NCI-H1105 treated with DMSO at 0.1 percent for 48 hours (cell line): ENCODE data around the gene DBNDD1.
"Not testable (repeated sequence)": the region's sequence is repeated elsewhere in the genome, so short reads cannot be mapped to it uniquely, and the experiment has no call there.

ENCODE experiments used
- DNase-seq: peaks from one replicate; lab custom pipeline; 2025; lab: John Stamatoyannopoulos, UW

DBNDD1 gene, protein sequence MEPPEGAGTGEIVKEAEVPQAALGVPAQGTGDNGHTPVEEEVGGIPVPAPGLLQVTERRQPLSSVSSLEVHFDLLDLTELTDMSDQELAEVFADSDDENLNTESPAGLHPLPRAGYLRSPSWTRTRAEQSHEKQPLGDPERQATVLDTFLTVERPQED

DNA sequence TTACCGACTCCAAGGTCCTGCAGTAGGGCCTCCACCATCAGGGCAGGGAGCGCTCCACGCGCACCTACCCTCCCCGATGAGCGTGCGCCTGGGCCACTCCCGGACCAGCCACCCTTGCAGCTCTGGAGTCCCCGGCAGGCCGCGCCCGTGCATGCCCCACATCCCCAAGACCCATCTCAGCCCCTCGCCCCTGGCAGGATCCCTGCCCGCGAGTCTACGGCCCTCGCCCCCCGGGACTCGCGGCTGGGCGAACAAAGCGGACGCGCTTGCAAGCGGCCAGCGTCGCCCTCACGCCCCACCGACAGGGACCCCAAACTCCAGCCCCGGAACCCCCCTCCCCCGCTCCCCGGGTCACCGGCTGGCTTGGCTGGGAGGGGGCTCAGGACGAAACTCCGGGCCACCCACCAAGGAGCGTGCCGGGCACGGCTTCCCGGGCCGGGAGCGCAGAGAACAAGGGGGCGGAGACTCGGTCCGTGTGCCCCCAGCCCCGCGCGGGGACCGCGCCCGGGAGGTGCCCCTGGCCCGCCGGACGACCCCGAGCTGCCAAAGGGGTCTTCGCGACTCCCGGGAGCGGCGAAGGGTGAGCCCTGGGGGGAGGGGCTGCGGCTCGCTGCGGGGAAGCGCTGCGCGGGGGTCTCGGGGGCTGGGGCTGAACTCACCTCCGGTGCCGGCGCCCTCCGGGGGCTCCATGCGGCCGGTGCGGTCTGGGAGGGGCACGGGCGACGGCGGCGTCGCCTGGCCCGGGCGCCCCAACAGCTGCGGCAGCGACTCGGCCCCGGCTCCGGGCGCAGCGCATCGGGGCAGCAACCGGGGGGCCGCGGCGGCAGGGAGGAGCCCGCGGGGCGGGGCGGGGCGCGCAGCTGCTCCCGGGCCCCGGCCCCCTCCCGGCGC, at the start of gene DBNDD1:
DBNDD1 (minus strand) TSS at position 805 of the 891 bp plus-strand sequence; CDS start at position 690, 115 bp downstream.
- DNase-seq: no peak

DNA sequence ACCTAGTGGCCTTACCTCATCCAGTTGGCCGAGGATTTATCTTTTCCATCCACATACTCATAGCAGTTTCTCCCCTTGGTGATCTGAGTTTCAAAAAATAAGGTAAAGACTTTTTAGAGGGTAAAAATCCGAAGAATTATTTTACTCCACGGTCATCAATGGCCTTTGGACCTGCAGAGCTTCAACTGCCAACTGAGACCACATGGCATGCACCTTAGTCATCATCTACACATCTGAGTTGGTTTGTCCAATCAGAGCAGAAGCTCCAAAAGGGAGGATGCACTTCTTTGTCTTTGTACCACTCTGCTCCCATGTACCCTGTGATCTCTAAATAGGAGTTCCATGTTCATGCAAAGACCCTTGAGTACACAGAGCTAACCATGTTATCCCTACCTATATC, 42.2 kb upstream of the DBNDD1 start:
- no peak for DNase-seq

DNA sequence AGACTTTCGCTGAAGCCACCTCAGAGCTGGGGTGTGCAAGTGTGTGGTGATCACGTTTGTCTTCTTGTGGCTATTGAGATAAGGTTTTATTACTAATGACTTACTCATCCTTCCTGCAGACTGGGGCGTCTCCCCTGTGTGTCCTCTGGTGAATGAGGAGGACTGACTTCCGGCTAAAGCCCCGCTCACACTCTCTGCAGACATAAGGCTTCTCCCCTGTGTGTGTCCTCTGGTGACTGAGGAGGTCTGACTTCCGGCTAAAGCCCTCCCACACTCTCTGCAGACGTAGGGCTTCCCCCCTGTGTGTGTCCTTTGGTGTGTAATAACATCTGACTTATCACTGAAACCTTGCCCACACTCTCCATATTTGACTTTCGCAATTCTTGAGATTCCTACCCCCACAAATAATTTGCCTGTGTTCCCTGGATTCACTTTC, 38.5 kb upstream of the DBNDD1 start:
- no peak for DNase-seq

DNA sequence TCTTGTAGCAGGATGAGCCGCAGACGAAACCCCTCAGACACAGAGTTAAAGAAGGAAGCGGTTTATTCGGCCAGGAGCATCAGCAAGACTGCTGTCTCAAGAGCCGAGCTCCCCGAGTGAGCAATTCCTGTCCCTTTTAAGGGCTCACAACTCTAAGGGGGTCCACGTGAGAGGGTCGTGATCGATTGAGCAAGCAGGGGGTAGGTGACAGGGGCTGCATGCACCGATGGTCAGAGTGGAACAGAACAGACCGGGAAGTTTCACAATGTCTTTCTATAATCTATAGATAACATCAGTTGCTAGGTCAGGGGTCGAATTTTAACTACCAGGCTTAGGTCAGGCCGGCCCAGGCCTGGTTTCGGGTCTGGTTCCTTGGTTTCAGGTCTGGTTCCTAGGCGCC, 37.3 kb upstream of the DBNDD1 start:
- not testable (repeated sequence) for DNase-seq

DNA sequence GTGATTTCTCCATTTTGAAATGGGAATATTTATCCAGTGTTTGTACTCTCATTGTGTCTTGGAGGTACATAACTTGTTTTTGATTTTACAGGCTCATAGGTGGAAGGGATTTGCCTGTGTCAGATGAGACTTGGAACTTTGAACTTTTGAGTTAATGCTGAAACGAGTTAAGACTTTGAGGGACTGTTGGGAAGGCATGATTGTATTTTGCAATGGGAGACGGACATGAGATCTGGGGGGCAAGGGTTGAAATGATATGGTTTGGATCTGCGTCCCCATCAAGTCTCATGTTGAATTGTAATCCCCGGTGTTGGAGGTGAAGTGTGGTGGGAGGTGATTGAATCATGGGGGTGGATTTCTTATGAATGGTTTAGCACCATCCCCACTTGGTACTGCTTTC, 36.1 kb upstream of the DBNDD1 start:
- DNase-seq: no peak

DNA sequence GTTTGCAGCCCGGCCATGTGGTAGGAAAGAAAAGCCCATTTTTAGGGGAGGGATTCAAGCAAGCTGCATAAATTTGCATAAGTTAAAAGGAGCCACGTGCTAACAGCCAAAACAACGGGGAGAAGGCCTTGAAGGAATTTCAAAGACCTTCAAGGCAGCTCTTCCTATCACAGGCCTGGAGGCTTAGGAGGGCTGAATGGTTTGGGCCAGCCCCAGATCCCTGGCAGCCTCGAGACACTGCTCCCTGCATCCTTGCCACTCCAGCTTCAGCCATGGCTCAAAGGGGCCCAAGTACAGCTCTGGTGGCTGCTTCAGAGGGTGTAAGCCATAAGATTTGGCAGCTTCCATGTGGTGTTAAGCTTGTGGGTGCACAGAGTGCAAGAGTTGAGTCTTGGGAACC, 35.3 kb upstream of the DBNDD1 start:
- no peak for DNase-seq

DNA sequence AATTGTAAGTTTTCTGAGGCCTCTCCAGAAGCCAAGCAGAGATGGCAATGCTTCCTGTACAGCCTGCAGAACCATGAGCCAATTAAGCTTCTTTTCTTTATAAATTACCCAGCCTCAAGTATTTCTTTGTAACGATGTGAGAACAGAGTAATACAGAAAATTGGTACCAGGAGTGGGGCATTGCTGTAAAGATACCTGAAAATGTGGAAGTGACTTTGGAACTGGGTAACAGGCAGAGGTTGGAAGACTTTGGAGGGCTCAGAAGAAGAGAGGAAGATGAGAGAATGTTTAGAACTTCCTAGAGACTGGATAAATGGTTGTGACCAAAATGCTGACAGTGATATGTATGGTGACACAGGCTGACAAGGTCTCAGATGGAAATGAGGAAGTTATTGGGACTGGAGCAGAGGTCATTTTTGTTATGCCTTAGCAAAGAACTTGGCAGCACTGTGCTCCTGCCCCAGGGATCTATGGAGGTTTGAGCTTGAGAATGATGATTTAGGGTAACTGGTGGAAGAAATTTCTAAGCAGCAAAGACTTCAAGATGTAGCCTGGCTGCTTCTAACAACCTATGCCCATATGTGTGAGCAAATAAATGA, 34.7 kb upstream of the DBNDD1 start:
- no peak for DNase-seq

DNA sequence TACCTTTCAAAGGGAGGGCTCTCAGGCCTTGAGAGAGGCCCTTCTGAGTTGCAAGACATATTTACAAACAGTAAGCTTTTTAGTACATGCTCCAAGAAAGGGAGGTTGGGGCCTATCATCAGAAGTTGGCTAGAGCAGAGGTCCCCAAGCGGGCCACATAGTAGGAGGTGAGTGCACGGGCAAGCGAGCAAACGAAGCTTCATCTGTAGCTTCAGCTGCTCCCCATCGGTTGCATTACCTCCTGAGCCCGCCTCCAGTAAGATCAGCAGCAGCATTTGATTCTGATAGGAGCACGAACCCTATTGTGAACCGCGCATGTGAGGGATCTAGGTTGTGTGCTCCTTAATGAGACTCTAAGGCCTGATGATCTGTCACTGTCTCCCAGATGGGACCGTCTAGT, 31.7 kb upstream of the DBNDD1 start:
- no peak for DNase-seq

DNA sequence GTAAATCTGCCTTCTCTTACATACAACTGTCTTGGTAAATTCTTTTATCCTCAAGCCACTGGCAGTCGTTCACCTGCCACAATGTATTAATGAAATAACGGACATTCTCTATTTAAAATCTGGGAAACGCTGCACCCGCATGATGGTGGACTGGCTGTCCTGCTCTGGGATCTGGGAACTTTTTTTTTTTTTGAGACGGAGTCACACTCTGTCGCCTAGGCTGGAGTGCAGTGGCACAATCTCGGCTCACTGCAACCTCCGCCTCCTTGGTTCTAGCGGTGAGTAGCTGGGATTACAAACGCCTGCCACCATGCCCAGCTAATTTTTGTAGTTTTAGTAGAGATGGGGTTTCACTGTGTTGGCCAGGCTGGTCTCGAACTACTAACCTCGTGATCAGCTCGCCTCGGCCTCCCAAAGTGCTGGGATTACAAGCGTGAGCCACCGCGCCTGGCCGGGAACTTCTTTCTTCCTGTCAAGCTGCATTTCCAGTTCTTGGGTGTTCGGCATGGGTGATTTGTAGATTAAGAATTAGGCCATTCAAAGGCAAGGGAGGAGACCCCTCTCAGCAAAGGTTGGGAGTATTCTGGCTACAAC, 29.6 kb upstream of the DBNDD1 start:
- DNase-seq: no peak

DNA sequence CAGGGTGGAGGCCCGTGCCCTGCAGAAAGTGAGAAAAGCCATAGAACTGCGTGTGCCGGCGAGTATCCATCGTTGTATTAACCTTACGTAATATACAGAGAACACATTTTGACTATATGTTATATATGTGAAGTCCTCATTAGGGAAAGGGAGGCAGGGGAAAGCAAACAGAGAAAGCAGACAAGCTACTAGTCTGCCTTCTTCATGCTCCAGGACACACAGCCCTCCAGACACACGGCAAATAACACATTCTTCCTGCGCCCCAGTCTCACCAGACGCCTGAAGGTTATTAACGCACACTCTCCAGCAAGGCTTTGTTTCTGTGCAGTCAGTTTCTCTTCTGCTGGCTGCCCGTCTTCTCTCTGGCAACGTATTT, 29.1 kb upstream of the DBNDD1 start:
- no peak for DNase-seq

DNA sequence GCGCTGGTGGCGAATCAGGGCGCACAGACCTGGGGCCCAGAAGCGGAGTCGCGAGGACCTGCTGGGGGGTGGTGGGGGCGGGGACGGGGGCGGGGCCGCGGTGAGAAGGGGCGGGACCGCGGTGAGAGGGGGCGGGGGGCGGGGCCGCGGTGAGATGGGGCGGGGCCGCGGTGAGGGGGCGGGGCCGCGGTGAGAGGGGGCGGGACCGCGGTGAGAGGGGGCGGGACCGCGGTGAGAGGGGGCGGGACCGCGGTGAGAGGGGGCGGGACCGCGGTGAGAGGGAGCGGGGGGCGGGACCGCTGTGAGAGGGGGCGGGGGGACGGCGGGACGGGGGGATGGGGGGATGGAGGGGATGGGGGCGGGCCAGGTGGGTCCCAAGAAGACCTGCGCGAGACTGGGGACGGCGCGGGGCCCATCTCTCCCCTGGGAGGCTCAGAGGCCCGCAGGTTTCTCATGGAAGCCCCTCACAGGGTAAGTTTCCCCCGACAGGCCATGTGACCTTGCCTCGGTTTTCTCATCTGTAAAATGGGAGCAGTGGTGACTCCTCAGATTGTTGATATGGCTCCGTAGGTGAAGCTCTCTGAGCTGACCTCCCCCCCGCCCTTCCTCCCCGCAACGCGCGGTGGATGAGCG, 28.6 kb upstream of the DBNDD1 start:
- DNase-seq: no peak

DNA sequence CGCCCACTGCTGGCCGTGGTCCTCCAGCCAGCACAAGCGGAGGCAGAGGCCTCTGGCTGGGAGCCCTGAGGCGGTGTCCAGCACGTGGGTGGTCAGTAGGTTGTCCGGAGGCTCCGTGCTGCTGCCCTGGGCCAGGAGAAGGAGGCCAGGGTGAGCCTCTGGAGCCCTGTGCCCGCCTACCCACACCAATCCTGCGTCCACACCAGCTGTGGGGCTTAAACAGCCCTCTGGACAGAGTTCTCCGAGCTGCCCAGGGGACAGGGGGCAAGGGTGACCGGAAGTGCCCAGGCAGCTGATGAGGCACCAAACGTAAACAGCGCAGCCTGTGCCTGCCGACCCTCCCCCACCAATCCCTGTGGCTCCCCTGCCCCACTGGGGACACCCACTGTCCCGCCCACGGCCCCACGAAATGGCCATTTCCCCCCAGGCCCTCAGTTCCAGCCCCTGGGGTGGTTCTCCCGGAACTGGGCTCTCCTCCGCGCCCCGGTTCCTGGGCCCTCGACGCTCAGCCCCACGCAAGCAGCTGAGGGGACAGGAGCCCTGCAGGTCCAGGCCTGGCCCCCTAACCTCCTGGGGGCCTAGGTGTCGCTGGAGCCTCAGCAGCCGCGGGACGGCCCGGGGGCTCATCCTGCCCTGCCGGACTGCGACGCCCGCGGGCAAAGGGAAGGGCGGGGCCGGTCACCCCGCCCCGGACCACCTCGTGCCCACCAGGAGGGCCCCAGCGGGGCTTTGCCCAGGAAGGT, 27.9 kb upstream of the DBNDD1 start:
- no peak for DNase-seq

DNA sequence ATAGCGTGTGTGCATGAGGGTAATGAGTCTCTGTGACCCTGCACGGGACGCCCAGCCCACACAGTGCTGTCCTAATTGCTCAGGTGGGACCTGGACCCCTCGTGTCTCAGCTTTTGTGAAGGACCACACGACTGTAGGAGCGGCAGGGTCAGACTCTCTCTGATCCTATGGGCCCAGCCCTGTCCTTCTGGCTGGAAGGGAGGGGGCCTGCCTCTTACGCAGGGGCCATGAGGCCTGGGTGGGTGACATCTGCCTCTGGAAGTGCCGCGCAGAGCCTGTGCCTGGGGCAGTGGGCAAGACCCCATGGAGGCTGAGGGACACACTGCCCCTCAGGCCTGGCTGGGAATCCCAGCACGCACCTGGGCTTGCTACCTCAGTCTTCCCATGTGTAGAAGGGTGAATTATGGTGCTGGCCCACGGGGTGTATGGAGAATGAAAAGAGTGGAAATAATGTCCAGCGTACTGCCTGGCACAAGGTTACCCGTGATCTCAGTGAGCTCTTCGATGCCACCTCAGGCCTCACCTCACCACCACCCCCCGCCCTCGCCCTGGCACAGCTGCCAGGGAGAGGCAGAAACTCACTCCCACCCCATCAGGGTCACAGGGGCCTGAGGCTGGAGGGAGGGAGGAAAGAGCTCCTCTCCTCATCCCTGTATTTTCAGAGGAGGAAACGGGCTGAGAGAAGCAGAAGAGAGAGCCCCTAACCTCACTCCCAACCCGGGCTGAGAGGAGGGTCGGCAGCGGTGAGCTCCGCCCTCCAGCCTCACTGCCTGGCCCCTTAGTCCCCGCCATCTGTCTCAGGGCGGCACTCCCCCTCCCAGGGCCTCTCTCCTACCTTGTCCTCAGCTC, 27.1 kb upstream of the DBNDD1 start:
- peak; percentile 15 for DNase-seq

DNA sequence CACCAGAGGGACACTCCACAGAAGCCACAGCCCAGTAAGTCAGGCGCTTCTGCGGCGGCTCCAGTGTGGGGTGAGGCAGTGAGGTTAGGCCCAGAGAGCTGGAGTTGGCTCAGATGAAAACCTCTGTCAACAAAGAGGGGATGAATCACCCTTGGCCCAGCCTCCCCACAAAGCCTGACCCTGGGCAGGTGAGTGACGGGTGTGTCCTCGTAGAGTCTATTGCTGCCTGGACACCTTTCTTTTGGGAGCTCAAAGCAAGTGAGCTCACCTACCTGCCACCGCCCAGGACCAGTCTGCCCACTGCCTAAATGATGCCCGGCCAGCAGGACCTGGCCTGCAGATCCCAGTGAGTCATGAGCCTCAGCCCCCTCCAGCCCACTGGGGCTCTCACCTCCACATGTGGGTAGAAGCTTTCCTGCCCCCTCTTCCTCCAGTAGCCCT, 24.9 kb upstream of the DBNDD1 start:
- DNase-seq: no peak

DNA sequence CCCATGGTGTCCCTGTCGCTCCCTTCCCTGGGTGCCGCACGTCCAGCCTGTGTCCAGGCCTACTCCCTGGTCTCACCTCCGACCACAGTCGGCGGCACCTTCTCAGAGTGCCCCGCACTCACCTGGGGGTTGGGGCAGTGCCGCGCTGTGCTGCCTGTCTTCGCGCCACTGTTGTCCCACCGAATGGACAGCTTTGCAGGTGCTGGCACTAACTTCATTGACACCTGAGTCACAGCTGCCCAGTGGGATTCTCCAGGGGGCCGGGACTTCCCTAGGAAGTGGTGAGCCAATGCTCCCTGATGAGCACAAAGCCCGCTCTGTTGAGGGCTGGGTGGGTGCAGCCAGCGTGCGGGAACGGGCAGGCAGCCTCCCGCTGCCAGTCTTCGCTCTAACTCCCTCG, 24.3 kb upstream of the DBNDD1 start:
- DNase-seq: no peak

DNA sequence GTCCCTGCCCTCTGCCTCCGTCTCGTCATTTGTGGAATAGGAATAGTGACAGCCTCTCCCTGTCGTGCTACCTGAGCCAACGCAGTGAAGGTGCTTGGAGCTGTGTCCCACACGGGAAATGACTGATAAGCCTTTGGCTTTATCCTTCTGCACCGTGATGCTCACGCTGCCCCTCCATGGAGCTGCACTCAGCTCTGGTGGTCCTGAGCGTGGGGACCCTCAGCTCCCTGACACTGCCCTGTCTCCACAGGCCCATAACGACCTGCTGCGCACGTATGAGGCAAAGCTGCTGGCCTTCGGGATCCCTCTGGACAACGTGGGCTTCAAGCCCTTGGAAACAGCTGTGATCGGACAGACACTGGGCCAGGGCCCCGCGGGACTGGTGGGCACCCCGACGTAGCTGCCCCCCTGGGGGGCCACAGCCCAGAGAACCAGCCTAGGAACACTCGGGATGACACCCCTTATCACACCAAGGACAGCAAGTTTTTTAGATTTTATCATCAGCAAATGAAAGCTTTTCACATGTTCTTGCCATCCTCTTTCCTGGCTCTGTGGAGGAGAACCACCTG, 23.8 kb upstream of the DBNDD1 start:
- DNase-seq: no peak

DNA sequence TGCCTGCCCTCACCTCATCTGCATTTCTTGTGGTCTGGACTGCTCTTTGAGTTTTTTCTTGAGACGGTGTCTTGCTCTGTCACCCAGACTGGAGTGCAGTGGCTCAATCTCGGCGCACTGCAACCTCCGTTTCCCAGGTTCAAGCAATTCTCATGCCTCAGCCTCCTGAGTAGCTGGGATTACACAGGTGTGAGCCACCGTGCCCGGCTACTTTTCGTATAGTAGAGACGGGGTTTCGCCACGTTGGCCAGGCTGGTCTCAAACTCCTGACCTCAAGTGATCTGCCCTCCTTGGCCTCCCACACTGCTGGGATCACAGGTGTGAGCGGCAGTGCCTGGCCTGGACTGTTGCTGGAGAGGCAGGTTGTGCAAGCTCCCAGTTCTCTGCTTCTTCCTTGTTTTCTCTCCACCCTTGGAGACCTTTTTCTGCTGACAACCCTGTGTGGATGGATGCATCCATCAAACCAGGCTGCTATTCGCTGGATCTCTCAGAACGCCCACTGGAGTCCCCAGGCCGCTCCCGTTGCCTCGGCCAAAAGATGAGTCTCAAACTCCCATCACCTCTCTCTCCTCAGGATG, 22.7 kb upstream of the DBNDD1 start:
- DNase-seq: no peak

DNA sequence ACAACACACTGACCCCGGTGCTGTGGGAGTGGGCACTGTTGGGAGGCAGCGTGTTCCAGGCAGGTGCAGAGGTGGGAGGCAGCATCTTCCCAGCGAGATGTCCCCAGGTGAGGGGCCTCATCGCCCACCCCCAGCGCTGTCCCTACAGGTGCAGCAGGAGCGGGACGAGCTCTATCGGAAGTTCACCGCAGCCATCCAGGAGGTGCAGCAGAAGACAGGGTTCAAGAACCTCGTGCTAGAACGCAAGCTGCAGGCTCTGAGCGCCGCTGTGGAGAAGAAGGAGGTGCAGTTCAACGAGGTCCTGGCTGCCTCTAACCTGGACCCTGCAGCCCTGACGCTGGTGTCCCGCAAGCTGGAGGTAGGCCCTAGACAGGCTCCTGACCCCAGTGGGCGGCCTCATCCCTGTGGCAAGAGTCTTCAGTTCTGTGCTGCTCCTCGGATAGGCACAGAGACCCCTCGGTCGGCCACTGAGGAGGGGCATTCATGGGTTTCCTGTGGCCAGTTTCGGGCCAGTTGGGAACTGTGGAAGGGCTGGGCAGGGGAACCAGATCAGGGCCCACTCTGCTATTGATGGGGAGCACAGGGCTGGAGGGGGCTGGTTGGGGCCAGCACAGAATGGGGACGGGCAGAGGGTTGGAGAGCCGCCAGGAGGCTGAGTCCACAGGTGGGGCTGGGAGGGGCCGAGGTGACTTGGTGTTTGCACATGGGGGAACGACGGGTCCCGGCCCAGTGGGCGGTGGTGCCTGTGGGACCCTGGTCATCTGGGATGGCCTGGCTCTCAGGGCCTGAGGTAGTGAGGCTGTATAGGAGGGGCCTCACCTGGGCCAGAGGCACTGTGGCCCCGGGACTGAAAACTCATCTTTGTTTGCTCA, 21.1 kb upstream of the DBNDD1 start:
- DNase-seq: no peak

DNA sequence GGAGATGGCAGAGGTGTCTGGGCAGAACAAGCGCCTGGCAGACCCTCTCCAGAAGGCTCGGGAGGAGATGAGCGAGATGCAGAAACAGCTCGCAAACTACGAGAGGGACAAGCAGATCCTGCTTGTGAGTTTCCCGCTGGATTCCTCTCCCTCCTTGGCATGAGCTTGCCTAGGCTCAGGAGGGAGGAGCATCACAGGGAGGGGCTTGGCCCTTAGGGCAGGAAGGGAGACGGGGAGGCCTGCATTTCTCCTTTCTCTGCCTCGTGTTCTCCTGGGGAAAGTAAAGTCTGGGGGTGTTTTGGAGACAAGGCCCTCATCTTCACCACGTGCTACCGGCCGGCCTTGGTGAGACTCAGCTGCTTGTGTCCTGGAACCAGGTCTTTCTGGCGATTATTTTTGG, 18.0 kb upstream of the DBNDD1 start:
- no peak for DNase-seq
